ENCODE data around the gene TRPC4. TPM values are rescaled to one million over a fixed set of nuclear protein-coding genes. Genes with fewer than 3 reads are reported as not detected.

Gene TRPC4
- 1 to 10 TPM in 7 of 12 donors, under 1 TPM in 3, not detected in 2; 0.62 to 2.4 (median 1.1) TPM for polyA plus RNA-seq (ENCODE audit: insufficient read length in 12 of 12)
- long read RNA-seq, donor 1, full-length matches to known transcripts: 1 of 1 reads
- long read RNA-seq, donor 1, partial matches to known transcripts: 0 of 1 reads
- long read RNA-seq, donor 1, other reads (novel, unspliced or antisense): 0 of 1 reads
- long read RNA-seq, donor 2: 0 reads
- long read RNA-seq, donor 3: 0 reads
- long read RNA-seq, donor 4: 0 reads
- long read RNA-seq, donor 5: 0 reads
- long read RNA-seq, donor 6, full-length matches to known transcripts: 1 of 1 reads
- long read RNA-seq, donor 6, partial matches to known transcripts: 0 of 1 reads
- long read RNA-seq, donor 6, other reads (novel, unspliced or antisense): 0 of 1 reads
- long read RNA-seq, donor 7, full-length matches to known transcripts: 1 of 1 reads
- long read RNA-seq, donor 7, partial matches to known transcripts: 0 of 1 reads
- long read RNA-seq, donor 7, other reads (novel, unspliced or antisense): 0 of 1 reads
- long read RNA-seq, donor 8: 0 reads
- long read RNA-seq, donor 9, full-length matches to known transcripts: 1 of 1 reads
- long read RNA-seq, donor 9, partial matches to known transcripts: 0 of 1 reads
- long read RNA-seq, donor 9, other reads (novel, unspliced or antisense): 0 of 1 reads
- long read RNA-seq, donor 10: 0 reads
- long read RNA-seq, donor 11: 0 reads

DNA sequence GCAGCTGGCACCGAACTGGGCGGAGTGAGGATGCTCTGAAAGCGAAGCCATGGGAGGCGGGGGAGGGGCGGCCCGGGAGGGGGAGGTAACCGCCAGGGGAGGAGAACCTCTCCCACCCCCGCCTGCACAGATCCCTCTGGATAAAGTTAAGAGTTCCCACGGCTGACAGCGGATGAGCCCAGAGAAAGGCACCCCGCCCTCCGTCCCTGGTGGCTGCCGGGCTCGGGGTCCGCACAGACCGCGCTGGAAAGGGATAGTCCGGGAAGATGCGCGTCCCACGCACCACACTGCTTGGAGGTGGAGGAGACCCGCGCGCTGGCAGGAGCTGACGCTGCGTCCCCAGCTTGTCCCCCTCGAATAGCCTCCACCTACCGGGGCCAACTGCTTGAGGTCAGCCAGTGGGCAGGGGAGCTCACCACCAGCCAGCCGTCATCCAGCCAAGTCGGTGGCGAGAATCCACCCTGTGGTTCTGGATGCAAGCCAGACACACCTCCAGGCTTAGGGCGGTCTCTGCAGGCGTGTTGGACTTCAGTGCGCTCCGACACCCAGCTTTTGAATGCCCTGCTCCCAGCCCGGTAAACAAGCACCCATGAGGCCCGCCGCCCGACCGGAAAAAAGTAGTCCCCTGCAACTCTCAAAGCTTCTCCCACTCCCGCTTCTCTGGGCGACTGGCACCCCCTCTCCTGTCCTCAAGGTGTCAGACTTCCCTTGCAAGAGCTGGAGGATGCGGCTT lies at the start of gene TRPC4:
Gene TRPC4 (minus strand): TSS at position 17 of the 733 bp plus-strand sequence. CDS start 86,439 bp downstream, outside the sequence.
- DNase-seq: peak; percentile 29

DNA sequence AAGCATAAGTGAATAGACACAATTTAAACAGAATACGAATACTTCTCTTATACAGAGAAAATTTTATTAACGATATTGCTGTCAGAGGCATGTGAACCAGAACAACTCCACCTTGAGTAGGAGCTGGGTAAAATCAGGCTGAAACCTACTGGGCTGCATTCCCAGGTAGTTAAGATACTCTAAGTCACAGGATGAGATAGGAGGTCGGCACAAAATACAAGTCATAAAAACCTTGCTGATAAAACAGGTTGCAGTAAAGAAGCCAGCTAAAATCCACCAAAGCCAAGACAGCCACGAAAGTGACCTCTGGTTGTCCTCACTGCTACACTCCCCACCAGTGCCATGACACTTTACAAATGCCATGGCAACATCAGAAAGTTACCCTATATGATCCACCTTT lies 49.2 kb upstream of the TRPC4 start:
- DNase-seq: no peak

DNA sequence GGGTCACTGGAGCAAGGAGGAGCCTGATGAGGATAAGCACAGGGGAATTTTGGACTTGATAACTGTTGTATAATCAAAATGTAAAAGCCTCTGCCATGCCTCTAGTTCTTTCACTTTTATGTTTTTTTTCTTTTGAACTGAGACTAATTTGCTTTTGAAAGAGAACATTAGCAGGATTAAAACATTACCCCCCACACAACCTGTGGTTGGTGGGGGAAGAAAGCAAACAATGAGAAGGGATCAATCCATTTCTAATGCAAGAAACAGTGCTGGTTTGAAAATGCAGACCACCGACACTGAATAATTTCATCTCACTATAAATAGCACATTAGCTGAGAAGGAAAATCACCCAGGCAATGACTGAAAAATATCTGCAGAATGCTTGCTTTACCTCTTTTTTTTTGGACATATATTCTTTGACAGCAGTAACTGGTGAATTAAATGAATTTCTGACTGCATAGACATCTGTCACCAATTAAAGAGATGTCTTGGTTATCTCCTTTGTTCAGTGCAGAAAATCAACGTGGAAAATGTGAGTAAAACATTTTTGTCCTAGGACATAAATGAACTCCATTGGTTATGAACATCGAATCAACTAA lies 48.6 kb upstream of the TRPC4 start:
- no peak for DNase-seq

DNA sequence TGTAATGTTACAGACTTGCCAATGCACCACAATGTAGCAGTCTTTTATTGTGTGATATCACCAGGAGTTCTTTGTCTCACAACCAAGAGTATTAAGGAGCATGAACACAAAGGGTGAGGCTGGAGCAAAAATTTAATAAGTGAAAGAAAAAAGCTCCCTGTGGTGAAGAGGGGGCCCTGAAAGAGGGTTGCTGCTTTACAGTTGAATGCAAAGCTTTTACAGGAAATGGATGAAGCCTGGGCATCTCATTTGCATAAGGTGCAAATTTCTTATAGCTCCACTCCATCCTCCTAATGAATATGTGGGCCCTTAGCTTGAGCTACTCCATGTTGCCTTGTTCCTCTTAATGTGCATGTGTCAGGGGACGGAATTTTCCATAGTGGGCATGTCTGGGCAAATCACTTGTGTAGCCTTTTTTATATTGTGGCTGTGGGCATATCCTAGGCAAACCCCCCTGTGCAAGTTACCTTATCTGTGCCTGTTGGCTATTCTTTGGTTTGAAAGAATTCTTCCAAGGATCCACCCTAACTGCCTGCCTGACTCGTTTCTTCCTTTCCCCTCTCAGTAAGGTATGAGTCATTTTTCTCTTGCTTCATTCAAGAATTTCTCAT lies 45.3 kb upstream of the TRPC4 start:
- DNase-seq: no peak

DNA sequence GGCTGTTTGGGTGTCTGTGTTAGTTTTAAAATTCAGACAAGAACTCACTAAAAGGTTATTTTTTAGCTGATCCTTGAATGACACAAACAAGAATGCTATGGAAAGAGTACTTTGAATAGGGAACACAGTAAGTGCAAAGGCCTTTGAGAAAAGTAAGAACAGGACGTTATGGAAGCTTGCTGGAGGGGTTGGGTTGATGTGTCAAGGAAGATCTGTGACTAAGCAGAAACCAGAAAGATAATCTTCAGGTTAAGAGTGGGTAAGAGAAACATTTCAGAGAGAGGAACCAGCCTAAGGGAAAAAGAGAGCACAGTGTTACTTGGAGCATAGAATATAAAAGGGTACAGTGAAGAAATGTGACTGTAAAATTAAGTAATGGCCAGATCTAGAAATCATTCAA lies 41.2 kb upstream of the TRPC4 start:
- no peak for DNase-seq

DNA sequence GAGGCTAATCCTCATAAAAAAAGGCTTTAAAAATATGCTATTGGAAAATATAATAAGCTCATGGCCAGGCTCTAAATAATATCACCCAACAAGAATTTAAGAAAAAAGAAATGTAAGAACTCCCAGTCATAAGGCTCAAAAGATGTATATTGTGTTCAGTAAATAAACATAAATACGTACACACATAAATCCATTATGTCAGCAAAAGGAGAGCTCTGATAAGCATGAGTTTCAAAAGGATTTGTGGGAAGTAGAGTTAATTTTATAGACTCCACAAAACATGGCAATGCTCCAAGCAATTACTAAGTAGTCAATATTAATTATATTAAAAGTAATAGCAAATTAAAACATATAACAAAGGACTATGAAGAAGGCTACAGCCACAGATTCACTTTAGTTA lies 37.3 kb upstream of the TRPC4 start:
- DNase-seq: no peak

DNA sequence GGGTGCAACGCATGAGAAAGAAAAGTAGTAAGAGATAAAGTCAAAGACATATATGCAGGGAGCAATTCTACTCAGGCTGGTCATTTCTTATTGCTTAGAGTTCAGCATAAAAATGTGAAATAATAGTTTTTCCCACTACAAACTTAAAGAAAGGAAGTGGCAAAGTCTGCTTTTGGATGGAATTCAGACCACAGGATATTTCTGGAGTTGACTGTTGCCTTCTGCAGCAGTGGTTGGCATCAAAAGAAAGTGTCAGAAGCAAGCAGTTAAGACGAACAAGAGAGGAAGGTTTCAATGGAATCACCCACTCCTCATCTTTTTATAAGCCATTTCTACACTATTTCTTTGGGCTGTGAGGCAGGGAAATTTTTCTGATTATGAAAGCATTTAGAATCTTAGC lies 36.2 kb upstream of the TRPC4 start:
- DNase-seq: no peak

DNA sequence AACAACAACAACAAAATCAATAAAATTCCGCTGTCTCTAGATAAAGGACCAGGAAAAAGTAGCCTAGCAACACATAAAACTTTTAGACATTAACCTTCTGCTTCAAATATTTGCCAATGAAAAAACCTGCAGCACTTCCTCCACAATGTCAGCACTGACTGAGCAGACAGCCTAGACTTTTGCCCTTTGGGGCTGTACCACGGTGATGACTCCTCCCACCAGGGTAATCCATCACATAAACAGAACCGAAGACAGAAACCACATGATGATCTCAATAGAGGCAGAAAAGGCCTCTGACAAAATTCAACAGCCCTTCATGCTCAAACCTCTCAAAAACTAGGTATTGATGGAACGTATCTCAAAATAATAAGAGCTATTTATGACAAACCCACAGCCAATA lies 30.2 kb upstream of the TRPC4 start:
- DNase-seq: no peak

DNA sequence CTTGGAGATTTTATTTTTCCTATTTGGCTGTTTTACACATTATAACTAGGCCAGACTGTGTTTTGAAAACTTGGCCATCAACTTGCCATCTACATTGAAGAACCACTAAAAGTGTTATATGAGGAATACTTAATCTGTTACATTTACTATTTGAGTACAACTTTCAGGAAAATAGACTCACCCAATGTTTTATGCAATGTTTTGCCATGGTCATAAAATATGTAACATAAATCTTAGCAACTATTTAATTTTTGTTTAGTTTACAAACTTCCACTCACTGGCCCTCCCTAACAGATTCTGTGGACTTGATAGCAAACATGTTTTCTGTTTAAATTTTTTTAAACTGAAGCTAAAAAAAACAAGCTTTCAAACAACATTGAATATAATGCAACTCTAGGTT lies 23.7 kb upstream of the TRPC4 start:
- no peak for DNase-seq

DNA sequence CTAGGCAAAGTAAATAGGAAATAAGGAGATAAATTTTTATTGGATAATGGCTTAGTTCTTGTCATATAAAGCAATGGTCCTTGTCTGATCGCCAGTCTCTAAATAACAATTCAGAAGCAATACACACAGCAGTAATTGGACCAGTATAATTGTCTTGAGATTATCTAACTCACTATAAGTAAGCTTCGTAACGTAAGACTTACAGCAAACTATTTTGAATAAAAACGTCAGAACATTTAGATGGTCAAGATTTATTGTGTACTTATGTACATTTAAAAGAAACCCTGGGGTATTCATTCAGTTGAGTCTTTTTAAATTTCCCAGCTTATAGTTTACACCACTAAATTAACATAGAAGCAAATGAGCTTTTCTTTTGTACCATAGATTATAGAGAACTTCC lies 20.2 kb upstream of the TRPC4 start:
- DNase-seq: no peak

DNA sequence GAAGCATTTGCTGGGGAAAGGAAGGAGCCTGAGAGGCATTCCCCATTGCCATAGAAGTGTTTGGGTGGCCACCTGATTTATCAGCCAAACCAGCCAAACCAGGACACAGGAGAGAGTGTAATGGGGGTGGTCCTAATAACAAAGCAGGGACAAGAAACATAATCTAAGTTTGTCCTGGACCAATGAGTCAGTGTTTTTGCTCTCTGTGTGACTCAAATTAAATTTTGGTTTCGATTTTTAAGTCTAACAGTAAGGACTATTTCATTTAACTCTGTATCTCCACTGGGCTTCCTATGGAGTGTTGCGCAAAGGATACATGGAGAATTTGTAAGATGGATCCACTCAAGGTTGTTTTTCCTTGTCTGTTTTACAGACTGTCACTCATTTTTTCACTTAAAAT lies 19.5 kb upstream of the TRPC4 start:
- no peak for DNase-seq

DNA sequence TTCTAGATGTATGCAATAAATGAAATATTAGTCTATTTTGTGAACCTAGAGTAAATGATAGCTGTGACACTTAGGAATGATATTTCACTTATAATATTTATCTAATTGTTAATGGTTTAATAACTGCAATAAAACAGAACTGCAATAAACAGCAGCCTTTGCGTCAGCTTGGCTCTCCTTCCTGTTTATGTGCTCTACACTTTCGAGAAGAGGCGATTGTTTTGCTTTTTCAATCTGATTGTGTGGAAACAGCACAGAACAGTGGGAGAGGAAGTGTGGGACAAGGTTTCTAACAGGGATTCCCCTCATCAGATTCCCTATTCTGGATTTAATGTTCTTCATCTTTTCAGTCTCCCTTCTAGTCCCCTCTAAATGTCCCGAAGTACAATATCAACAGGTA lies 17.3 kb upstream of the TRPC4 start:
- no peak for DNase-seq

DNA sequence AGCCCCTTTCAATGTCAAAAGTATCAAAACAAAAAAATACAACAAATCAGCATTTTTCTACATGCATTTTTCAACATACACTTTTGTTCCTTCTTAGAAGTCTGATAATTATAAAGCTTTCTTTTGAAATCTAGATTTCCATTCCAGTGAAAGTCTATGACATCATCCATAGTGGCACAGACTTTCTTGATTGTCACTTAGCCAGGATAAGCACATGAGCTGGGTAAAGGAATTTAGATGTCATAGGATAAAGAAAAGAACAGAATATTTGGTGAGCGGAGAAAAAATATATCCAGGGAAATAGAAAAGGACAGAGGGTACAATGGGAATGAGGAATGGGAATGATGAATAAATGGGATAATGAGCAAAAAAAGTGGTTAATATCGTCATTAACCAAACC lies 15.1 kb upstream of the TRPC4 start:
- no peak for DNase-seq

DNA sequence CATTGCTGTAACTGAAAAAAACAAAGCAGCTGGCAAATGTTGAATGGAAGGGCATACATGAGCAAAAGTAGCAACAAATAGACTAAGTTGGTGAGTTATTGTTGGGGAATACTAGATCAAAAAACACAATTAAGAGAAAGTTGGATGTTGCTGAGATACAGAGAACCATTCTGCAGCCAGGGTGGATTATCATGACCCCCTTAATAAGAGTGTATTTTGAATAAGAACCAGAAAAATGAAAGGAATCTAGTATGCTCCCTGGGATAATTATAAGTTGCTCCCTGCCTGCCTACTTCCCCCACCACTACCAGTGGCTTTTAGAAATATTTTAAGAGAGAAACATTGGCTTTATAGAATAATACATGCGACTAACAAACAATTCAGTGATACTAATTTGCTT lies 14.5 kb upstream of the TRPC4 start:
- DNase-seq: no peak

DNA sequence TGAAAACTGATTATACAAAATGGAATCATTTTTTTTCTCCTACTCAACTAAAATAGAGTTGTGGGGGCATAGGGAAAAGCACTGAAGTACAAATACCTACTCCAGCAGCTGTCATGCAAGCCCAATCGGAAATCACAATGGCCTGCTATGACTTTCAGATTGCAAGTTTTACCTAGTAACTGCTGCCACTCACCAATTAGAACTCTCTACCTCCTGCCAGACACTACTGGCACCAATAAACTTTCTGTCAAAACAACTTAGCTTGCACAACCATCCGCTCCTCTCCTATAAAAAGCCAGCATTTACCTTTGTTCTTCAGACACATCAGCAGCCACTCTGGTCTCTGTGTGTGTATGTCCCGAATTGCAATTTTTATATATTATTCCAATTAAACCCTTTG lies 9.3 kb upstream of the TRPC4 start:
- no peak for DNase-seq

DNA sequence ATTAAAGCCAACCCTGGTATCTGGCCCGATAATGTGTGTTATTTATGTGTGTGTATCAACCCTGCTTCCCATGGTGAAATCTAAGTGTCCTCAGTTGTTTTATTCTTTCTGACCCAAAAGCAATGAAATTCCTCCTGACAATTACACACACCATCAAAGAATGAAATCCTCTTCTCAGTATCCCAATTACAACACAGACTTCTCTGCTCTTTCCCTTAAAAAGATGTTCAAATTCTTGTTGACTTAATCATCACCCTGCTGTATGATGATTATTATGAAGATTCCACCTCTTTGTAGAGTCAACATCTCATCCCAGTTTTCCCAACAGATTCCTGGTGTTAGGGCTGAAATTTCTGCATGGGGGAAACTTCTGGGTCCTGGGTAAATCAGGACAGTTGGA lies 8.9 kb upstream of the TRPC4 start:
- DNase-seq: no peak

DNA sequence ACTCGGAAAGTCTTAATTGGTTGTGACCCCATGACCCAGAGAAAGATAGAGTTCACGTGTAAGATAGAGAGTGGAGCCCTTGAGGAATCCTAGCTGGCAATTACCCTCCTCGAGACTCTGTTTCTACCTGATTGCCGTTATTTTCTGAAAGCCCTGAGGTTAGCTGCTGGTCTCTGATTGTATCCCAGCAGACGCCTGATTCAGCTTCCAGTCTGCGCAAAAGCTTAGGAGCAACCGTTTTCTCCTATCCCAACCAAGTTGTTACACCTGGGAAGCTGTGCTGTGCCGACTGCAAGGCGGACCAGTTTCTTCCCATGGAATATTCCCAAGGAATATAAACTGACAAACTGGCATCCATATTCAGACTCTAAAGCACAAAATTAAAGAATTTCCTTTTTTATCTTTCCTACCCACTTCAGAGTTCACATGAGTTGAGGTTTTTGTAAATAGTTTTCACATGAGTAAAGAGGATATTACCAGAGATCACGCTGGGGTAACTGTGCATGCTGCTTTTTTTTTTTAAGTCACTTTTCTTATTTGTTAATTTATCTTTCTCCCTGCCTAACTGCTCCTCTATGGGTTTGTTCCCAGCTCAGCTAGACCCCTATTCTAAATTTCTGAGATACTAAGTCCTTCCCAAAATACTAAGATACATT lies 1.5 kb upstream of the TRPC4 start:
- DNase-seq: no peak

DNA sequence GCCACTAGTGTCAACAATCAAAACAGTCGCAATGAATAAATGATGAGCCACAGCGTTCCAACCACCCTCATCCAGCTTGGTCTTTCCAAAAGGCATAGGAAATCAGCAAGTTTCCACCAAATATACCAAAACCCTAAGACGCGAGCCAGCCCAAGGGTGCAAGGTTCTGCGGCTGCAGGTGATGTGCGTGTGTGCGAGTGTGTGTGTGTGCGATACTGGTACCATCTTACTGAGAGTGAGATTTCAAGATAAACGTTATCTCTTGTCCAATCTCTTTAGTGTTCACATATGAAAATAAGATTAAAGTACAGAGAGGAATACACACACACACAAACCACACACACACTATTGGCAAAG lies 895 bp upstream of the TRPC4 start:
- DNase-seq: no peak

DNA sequence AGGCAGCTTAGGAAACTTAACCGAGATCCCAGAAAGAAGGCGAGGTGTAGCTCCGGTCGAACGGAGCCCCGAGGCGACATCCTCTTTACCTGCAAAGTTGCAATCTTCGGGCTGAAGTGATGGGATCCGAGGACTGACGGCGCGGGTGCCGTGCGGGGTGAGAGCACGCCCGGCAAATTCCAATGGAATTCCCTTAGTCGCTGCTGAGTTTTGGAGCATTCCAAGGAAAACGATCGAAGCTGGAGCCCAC lies 141 bp downstream of the TRPC4 start:
- DNase-seq: peak; percentile 24

DNA sequence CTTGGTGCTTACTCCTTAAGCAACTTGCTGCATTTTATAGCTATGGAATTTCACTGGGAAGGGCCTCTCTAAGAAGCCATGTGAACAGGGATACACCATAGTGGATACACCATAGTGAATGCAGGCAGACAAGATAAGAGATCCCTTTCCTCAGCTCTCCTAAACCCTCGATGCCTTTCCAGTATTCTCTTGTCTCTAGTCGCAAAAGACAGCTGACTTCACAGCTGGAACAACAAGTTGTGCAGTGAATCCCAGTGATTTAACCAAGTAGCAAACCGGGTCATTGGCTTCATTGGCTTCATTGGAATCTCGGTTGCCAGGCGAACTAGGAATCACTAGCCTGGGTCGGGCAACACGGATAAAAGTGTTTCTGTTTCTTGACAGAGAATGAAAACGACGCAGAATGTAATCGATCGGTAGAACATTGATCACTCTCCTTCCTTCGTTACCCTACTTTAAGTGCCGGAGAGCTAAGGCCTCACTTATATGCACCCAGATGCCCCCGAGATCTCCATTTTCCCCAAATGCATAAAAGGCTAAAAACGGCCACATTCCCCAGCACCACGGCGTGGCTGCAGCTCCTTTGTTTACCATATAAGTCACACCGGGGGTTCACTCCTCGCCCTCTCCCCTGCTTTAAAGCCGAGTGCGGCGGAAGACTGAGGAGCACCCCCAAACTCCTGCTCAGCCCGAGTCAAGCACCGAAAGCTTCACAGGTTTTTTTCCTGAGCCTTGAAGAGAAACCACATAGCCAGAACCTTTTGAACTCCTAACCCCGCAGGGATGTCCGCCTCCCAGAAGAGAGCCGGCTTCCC lies 674 bp downstream of the TRPC4 start:
- DNase-seq: peak; percentile 14

DNA sequence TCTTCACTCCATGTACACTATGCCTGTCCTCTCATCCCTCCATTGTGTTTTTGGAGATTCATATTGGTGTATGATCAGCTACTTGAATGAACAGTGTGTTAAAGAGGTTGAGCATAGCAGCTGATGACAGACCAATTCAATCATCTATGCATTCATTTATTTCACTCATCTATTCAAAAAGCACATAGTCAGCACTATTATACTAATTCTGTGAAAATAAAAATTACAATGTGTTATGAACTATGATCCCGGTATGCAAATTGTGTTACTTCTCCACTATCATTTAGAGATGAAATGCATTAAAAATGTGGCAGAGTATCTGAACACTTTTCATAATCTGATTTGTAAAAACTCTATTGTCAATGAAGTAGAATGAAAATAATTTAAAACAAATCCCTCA lies 5.9 kb downstream of the TRPC4 start:
- DNase-seq: no peak
